HepG2 (cell line): Measurements from ENCODE around the gene SENP5. TPM values are rescaled to one million over a fixed set of nuclear protein-coding genes. Genes with fewer than 3 reads are reported as not detected.

Experiments used
- ATF6 ChIP-seq: sonication (generic); formaldehyde crosslinking; conservative IDR thresholded peaks from 2 replicates; pipeline ENCODE4 v1.4.0; 2020; ENCODE audit warnings: missing genetic modification reagents
- BRF2 ChIP-seq: sonication (generic); formaldehyde crosslinking; IDR thresholded peaks from 2 replicates; pipeline ENCODE4 v1.8.1; 2022; ENCODE audit warnings: mild to moderate bottlenecking, missing genetic modification reagents
- FOSL1 ChIP-seq: sonication (generic); formaldehyde crosslinking; IDR thresholded peaks from 2 replicates; pipeline ENCODE4 v1.9.0; 2021; ENCODE audit warnings: missing genetic modification reagents, borderline replicate concordance
- FOXM1 ChIP-seq: sonication (generic); formaldehyde crosslinking; IDR thresholded peaks from 2 replicates; pipeline ENCODE4 v1.5.0; 2020; ENCODE audit warnings: missing genetic modification reagents
- FOXP4 ChIP-seq: sonication (generic); formaldehyde crosslinking; IDR thresholded peaks from 2 replicates; pipeline ENCODE4 v1.4.0; 2020; ENCODE audit warnings: missing genetic modification reagents
- HOXA5 ChIP-seq: sonication (generic); formaldehyde crosslinking; IDR thresholded peaks from 2 replicates; pipeline ENCODE4 v1.4.0; 2020; ENCODE audit warnings: missing genetic modification reagents
- JUND ChIP-seq: sonication (generic); formaldehyde crosslinking; IDR thresholded peaks from 2 replicates; pipeline ENCODE4 v1.8.0; 2022; ENCODE audit warnings: mild to moderate bottlenecking, missing genetic modification reagents
- KLF15 ChIP-seq: sonication (generic); formaldehyde crosslinking; IDR thresholded peaks from 2 replicates; pipeline ENCODE4 v1.8.1; 2023; ENCODE audit warnings: borderline replicate concordance, mild to moderate bottlenecking, inconsistent platforms, missing genetic modification reagents, mixed read lengths
- NKX3-1 ChIP-seq: sonication (generic); formaldehyde crosslinking; IDR thresholded peaks from 2 replicates; pipeline ENCODE4 v1.5.0; 2020; ENCODE audit warnings: missing genetic modification reagents
- PREB ChIP-seq: sonication (generic); formaldehyde crosslinking; IDR thresholded peaks from 2 replicates; pipeline ENCODE4 v1.4.0; 2020; ENCODE audit warnings: missing genetic modification reagents
- SMC3 ChIP-seq: IDR thresholded peaks from 2 replicates; pipeline ENCODE4 v1.6.1; 2011; ENCODE audit warnings: low read length, improper control_type of control experiment
- TRIM24 ChIP-seq: sonication (generic); formaldehyde crosslinking; IDR thresholded peaks from 2 replicates; pipeline ENCODE4 v1.8.0; 2022; ENCODE audit warnings: mild to moderate bottlenecking, missing genetic modification reagents
- ZC3H4 ChIP-seq: sonication (generic); formaldehyde crosslinking; IDR thresholded peaks from 2 replicates; pipeline ENCODE4 v1.4.0; 2020; ENCODE audit warnings: missing genetic modification reagents, borderline replicate concordance
- ZKSCAN5 ChIP-seq: sonication (generic); formaldehyde crosslinking; IDR thresholded peaks from 2 replicates; pipeline ENCODE4 v1.5.1; 2020; ENCODE audit warnings: mild to moderate bottlenecking, missing genetic modification reagents
- ZNF20 ChIP-seq: sonication (generic); formaldehyde crosslinking; IDR thresholded peaks from 2 replicates; pipeline ENCODE4 v1.4.0; 2020; ENCODE audit warnings: mild to moderate bottlenecking, moderate library complexity, missing genetic modification reagents
- polyA plus RNA-seq, 8 experiments: library from polyadenylated mRNA; depleted of rRNA in 3 of 8; stranded (reverse) in 7 of 8; unstranded in 1 of 8; fragments of >200 nt; fragmentation: Illumina TruSeq in 4 of 8; extraction: Trizol in 4 of 8; gene quantifications; 2 replicates each; pipeline versions ENCODE4 v1.2.1 to v1.2.3, GENCODE V29; 2011 to 2016; ENCODE audit warnings: low read depth in 4 of 8, missing spikeins in 1 of 8, mixed read lengths in 1 of 8; ENCODE audit not compliant: insufficient read depth in 1 of 8
- total RNA-seq, 5 experiments: library from RNA; depleted of rRNA; stranded (reverse); fragments of >200 nt; fragmentation: Illumina TruSeq; extraction: Trizol; gene quantifications; 2 replicates each; pipeline ENCODE4 v1.2.3, GENCODE V29; 2016; ENCODE audit warnings: low read depth in 1 of 5
- TF ChIP-seq, protein P1 (sequence below), 2 experiments: sonication (generic) in 1 of 2; formaldehyde crosslinking in 1 of 2; IDR thresholded peaks; 2 replicates each; pipeline versions ENCODE4 v1.4.0 to v1.6.1; 2018 to 2020; ENCODE audit warnings: missing genetic modification reagents in 2 of 2, borderline replicate concordance in 1 of 2, low read depth in 1 of 2, mild to moderate bottlenecking in 1 of 2, missing biosample characterization in 1 of 2
- TF ChIP-seq, protein P2 (sequence below): sonication (generic); formaldehyde crosslinking; IDR thresholded peaks from 2 replicates; pipeline ENCODE4 v1.4.0; 2020; ENCODE audit warnings: missing genetic modification reagents, mild to moderate bottlenecking, borderline replicate concordance

Gene SENP5
- total and polyA plus RNA-seq, 2 of the 13 experiments (the other 11 are each of a cell fraction or from before 2014, with no cell fraction given): 17.6 to 30.9 TPM

- TF ChIP-seq PREB (CRISPR knock-in tag): no peak
- no peak for TF ChIP-seq SMC3
- TF ChIP-seq ZNF20 (CRISPR knock-in tag): no peak
- TF ChIP-seq FOXP4 (CRISPR knock-in tag): no peak; the same call in 1 of the 2 replicates
- no peak for TF ChIP-seq FOSL1 (CRISPR knock-in tag)
- no peak for TF ChIP-seq ZKSCAN5 (CRISPR knock-in tag)
- no peak for TF ChIP-seq FOXM1 (CRISPR knock-in tag)
- TF ChIP-seq, protein P1, sequence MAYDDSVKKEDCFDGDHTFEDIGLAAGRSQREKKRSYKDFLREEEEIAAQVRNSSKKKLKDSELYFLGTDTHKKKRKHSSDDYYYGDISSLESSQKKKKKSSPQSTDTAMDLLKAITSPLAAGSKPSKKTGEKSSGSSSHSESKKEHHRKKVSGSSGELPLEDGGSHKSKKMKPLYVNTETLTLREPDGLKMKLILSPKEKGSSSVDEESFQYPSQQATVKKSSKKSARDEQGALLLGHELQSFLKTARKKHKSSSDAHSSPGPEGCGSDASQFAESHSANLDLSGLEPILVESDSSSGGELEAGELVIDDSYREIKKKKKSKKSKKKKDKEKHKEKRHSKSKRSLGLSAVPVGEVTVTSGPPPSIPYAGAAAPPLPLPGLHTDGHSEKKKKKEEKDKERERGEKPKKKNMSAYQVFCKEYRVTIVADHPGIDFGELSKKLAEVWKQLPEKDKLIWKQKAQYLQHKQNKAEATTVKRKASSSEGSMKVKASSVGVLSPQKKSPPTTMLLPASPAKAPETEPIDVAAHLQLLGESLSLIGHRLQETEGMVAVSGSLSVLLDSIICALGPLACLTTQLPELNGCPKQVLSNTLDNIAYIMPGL (CRISPR knock-in tag; IDR thresholded peaks at IDR 0.05; ENCODE audit: borderline replicate concordance in 1 of 2, low read depth in 1 of 2): peak; percentile 70 to 80
- TF ChIP-seq ATF6 (CRISPR knock-in tag): no peak
- TF ChIP-seq HOXA5 (CRISPR knock-in tag): 0 out of 2 replicates have a peak, but pooled peaks have one; percentile 33
- TF ChIP-seq BRF2 (CRISPR knock-in tag): no peak
- TF ChIP-seq JUND (CRISPR knock-in tag): no peak
- no peak for TF ChIP-seq ZC3H4
- TF ChIP-seq NKX3-1 (CRISPR knock-in tag): no peak
- TF ChIP-seq, protein P2, sequence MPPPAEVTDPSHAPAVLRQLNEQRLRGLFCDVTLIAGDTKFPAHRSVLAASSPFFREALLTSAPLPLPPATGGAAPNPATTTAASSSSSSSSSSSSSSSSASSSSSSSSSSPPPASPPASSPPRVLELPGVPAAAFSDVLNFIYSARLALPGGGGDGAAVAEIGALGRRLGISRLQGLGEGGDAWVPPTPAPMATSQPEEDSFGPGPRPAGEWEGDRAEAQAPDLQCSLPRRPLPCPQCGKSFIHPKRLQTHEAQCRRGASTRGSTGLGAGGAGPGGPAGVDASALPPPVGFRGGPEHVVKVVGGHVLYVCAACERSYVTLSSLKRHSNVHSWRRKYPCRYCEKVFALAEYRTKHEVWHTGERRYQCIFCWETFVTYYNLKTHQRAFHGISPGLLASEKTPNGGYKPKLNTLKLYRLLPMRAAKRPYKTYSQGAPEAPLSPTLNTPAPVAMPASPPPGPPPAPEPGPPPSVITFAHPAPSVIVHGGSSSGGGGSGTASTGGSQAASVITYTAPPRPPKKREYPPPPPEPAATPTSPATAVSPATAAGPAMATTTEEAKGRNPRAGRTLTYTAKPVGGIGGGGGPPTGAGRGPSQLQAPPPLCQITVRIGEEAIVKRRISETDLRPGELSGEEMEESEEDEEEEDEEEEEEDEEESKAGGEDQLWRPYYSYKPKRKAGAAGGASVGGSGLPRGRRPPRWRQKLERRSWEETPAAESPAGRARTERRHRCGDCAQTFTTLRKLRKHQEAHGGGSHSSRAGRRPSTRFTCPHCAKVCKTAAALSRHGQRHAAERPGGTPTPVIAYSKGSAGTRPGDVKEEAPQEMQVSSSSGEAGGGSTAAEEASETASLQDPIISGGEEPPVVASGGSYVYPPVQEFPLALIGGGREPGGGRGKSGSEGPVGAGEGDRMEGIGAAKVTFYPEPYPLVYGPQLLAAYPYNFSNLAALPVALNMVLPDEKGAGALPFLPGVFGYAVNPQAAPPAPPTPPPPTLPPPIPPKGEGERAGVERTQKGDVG: no peak
- no peak for TF ChIP-seq TRIM24 (CRISPR knock-in tag)
- no peak; the same call in 1 of the 2 replicates for TF ChIP-seq KLF15 (CRISPR knock-in tag)
These were observed at the start of gene SENP5 (continued) for GRCh38 chr3:196867507-196868296.
